ENCODE data around the gene PDCL2.
A peak's percentile ranks its signal among the peaks of the same experiment; 100 is the strongest.
"Not testable (repeated sequence)": the region's sequence is repeated elsewhere in the genome, so short reads cannot be mapped to it uniquely, and the experiment has no call there.

The PDCL2 gene

GRCh38 chr4:55592014-55592413, at the start of gene PDCL2:
Gene PDCL2, minus strand, starts transcription at chr4:55592245. Its CDS starts 136 bp downstream, at chr4:55592109.
- DNase-seq (ENCODE audit: low spot score): no peak

GRCh38 chr4:55637272-55637820, 45.3 kb upstream of the PDCL2 start:
- DNase-seq (ENCODE audit: low spot score): no peak

GRCh38 chr4:55636656-55636999, 44.6 kb upstream of the PDCL2 start:
- no peak for DNase-seq (ENCODE audit: low spot score)

- peak; percentile 17 for DNase-seq (ENCODE audit: low spot score)
Observed at GRCh38 chr4:55635741-55636655, 44.0 kb upstream of the PDCL2 start, which contains the start of gene NMU. Gene NMU, minus strand, starts transcription at chr4:55636298. Its CDS starts 106 bp downstream, at chr4:55636192.

GRCh38 chr4:55635282-55635681, 43.2 kb upstream of the PDCL2 start:
- no peak for DNase-seq (ENCODE audit: low spot score)

- no peak for DNase-seq (ENCODE audit: low spot score)
Observed at GRCh38 chr4:55634417-55635128, 42.5 kb upstream of the PDCL2 start.

GRCh38 chr4:55633903-55634302, 41.9 kb upstream of the PDCL2 start:
- DNase-seq (ENCODE audit: low spot score): no peak

- DNase-seq (ENCODE audit: low spot score): no peak
Observed at GRCh38 chr4:55625835-55626234, 33.8 kb upstream of the PDCL2 start.

GRCh38 chr4:55624063-55624462, 32.0 kb upstream of the PDCL2 start:
- not testable (repeated sequence) for DNase-seq (ENCODE audit: low spot score)

- DNase-seq (ENCODE audit: low spot score): no peak
Observed at GRCh38 chr4:55618546-55619143, 26.6 kb upstream of the PDCL2 start.

GRCh38 chr4:55617587-55618197, 25.6 kb upstream of the PDCL2 start:
- no peak for DNase-seq (ENCODE audit: low spot score)

- no peak for DNase-seq (ENCODE audit: low spot score)
Observed at GRCh38 chr4:55615008-55615407, 23.0 kb upstream of the PDCL2 start.

GRCh38 chr4:55613621-55614020, 21.6 kb upstream of the PDCL2 start:
- no peak for DNase-seq (ENCODE audit: low spot score)

- DNase-seq (ENCODE audit: low spot score): no peak
Observed at GRCh38 chr4:55612341-55612740, 20.3 kb upstream of the PDCL2 start.

- DNase-seq (ENCODE audit: low spot score): no peak
Observed at GRCh38 chr4:55611358-55612059, 19.5 kb upstream of the PDCL2 start.

GRCh38 chr4:55610381-55610780, 18.3 kb upstream of the PDCL2 start:
- no peak for DNase-seq (ENCODE audit: low spot score)

GRCh38 chr4:55609393-55609866, 17.4 kb upstream of the PDCL2 start:
- DNase-seq (ENCODE audit: low spot score): no peak

GRCh38 chr4:55608591-55608990, 16.5 kb upstream of the PDCL2 start:
- no peak for DNase-seq (ENCODE audit: low spot score)

- DNase-seq (ENCODE audit: low spot score): no peak
Observed at GRCh38 chr4:55604996-55605395, 13.0 kb upstream of the PDCL2 start.

GRCh38 chr4:55600640-55601039, 8.6 kb upstream of the PDCL2 start:
- DNase-seq (ENCODE audit: low spot score): no peak

GRCh38 chr4:55598641-55599040, 6.6 kb upstream of the PDCL2 start:
- no peak for DNase-seq (ENCODE audit: low spot score)
